ENCODE data around the gene SMPDL3B.

The SMPDL3B gene, protein sequence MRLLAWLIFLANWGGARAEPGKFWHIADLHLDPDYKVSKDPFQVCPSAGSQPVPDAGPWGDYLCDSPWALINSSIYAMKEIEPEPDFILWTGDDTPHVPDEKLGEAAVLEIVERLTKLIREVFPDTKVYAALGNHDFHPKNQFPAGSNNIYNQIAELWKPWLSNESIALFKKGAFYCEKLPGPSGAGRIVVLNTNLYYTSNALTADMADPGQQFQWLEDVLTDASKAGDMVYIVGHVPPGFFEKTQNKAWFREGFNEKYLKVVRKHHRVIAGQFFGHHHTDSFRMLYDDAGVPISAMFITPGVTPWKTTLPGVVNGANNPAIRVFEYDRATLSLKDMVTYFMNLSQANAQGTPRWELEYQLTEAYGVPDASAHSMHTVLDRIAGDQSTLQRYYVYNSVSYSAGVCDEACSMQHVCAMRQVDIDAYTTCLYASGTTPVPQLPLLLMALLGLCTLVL

GRCh38 chr1:27934818-27935549 lies at the start of gene SMPDL3B:
Gene SMPDL3B (plus strand): TSS chr1:27935000. CDS start chr1:27935184, 184 bp downstream.
- no peak for DNase-seq

DNA sequence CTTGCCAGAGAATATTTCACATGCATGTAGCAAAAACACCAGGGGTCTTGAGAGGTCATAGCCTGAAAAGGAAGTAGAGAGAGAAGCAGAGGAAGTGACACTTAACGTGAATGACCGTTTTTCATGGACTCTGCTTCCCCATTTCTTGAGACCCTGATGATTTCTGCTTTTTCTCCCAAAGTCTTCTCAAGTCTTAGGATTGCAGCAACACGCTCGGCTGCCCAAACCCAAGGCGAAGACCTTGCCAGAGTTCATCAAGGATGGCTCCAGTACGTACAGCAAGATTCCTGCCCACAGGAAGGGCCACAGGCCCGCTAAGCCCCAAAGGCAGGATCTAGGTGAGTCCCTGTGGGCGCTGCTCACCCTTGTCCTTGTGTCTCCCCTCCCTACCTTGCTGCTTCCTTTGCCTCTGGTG lies 49.7 kb upstream of the SMPDL3B start:
- no peak for DNase-seq

DNA sequence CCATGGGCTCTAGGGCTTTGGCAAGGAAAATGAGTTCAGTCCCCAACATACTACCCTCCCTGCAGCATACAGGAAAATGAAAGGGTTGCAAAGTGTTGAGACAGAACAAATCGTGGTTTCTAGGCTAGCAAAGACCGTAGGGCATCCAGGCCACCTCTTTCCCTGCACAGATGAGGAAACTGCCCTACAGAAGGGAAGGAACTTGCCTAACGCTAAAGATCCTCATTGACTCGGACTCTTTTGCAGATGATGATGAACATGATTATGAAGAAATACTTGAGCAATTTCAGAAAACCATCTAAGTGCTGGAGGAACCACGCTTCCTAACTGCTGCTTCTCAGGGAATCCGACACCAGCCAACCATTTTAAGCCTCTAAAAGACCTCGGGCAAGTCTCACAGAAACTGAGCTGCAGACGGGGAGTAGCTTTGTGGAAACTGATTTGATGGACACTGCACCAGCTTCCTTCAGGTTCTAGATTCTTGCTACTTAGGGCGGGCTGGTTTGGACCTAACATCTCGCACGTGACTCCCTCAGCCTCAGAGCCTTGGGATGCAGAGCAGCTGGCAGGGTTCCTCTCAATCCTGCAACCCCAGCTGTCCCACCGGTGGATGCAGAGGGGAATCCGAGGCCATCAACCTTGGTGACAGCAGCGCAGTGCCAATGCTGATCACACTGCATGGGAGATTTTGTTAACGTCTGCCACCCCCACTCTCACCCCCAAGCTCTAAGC lies 49.0 kb upstream of the SMPDL3B start:
- no peak for DNase-seq

GRCh38 chr1:27886353-27886679 lies 48.5 kb upstream of the SMPDL3B start:
- DNase-seq: no peak

GRCh38 chr1:27886744-27887143 lies 48.1 kb upstream of the SMPDL3B start:
- DNase-seq: no peak

DNA sequence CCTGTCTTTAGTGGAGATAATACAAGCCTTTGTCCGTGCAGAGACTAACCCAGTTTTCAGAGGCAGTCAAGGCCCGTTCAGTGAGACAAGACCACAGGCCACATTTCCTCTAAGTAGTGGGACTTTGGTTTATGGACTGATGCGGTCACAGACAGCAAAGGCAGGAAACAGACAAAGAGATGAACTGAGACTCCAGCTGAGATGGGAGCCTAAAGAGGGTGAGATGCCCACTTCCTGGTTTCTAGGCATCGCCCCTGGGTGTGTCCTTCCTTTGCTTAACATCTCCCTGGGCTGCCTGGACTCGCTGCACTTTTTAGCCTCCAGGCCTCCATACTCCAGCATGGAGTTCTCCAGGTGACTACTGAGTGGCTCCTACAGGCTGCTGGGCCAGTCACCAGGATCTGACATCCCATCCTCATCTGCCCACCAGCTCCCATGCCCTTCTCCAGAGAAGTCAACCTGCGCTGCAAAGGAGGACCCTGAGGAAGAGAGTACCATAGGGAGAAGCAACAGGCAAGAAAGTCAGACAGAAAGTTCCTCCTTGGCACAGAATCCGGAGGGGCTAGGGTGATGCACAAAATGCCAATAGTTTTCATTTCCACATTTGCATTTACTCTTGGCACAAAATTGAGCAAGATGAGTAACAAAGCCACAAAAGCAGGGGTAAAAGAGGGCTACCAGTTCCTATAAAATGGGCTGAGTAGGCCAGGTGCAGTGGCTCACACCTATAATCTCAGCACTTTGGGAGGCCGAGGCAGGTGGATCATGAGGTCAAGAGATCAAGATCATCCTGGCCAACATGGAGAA lies 47.4 kb upstream of the SMPDL3B start:
- peak in 1 of 2 donors; percentile 35 for DNase-seq

DNA sequence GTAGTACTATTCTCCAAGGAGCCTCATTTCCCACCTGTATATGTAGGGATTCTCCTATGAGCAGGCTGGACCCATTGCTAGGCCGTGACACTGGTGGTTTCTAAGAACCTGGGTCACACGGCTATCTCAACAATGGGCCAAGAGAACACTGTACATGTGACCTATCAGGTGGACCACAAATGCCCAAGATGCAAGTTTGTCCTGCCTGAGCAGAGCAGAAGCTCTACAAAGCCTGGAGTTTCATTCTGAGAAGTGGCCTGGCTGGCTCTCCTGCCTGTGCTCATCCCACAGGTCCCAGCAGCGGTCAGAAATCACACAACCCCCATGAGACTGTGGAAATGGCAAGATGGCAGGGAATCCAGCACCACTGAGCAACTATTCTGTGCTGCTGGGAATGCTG lies 45.3 kb upstream of the SMPDL3B start:
- no peak for DNase-seq

GRCh38 chr1:27891196-27891889 lies 43.5 kb upstream of the SMPDL3B start:
- DNase-seq: peak in 1 of 2 donors; percentile 33

DNA sequence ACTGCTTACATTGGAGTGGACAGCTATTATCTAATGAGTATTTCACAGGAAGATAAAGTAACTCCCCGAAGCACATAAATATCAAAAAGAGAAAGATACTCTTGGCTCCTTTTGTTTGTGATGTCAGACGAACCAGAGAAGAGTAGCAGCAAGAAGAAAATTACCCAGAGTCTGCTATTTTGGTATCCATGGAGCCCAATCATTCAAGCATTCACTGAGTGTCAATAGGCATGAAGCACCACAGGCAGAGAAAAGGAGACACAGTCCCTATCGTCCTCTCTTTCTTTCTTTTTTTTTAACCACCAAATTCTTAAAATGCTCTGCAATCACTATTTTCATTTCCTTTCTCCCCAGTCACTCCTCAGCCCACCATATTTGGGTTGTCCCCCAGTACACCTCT lies 40.3 kb upstream of the SMPDL3B start:
- DNase-seq: no peak

- no peak for DNase-seq
Measured at GRCh38 chr1:27906759-27907158, 28.0 kb upstream of the SMPDL3B start.

GRCh38 chr1:27912429-27912828 lies 22.4 kb upstream of the SMPDL3B start:
- DNase-seq: no peak

DNA sequence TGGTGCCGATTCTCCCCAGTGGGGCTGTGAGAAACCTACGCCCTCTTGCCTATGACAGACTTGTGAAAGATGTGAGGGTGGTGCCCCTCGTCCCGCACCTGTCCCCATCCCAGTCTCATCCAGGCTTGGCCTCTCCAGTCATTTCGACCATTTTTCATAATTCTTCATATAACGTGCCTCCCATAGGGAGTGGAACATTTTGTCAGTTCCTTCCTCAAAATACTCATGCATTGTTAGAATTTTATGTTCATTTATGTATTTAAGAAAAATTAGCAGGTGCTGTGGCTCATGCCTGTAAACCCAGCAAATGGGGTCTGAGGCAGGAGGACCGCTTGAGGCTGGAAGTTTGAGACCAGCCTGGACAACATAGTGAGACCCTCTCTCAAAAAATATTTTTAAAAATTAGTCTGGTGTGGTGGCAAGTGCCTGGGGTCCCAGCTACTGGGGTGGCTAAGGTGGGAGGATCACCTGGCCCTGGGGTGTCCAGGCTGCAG lies 19.7 kb upstream of the SMPDL3B start:
- no peak for DNase-seq

- DNase-seq: no peak
Measured at GRCh38 chr1:27922272-27922671, 12.5 kb upstream of the SMPDL3B start.

DNA sequence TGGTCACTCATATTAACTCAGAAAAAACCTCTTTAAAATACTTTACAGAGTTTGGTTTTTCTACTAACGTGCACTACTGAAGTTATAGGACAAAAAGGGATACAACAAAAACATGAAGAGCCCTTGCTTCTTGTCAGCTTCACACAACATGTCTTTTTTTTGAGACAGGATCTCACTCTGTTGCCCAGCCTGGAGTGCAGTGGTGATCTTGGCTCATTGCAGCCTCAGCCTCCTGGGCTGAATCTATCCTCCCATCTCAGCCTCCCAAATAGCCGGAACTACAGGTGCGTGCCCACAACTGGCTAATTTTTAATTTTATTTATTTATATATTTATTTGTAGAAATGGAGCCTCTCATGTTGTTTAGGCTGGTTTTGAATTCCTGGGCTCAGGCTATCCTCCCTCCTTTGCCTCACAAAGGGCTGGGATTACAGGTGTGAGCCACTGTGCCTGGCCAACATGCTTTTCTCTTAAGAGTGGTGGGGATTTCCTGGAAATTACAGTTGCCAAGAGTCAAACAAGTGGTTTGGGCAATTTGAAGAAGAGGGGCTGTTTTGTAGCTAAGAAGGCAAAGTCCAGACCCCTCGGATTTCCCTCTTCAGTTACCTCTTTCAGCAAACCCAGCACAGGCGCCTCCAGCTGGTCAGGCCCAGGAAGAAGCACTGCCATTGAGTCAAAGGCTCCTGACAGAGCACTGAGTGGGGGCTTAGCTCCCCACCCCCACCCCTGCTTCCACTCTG lies 6.4 kb upstream of the SMPDL3B start:
- no peak for DNase-seq

GRCh38 chr1:27931184-27931583 lies 3.6 kb upstream of the SMPDL3B start:
- no peak for DNase-seq

- DNase-seq: no peak
Measured at GRCh38 chr1:27931759-27932158, 3.0 kb upstream of the SMPDL3B start.

DNA sequence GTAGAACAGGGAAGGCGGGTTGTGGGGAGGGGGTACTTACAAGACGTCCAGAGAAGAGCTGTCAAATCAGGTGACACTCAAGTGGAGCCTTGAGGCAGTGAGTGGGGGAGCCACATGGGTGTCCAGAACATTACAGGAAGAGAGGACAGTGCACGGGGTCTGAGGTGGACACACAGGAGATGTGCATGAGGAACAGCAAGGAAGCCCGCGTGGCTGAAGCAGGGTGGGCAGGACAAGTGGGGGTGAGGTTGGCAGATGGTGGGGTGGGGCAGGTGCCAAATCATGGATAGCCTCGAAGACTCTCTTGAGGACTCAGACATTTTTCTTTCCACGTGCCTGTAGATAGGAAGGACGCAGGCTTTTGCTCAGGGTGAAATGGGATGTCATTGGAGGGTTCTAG lies 921 bp downstream of the SMPDL3B start:
- no peak for DNase-seq

DNA sequence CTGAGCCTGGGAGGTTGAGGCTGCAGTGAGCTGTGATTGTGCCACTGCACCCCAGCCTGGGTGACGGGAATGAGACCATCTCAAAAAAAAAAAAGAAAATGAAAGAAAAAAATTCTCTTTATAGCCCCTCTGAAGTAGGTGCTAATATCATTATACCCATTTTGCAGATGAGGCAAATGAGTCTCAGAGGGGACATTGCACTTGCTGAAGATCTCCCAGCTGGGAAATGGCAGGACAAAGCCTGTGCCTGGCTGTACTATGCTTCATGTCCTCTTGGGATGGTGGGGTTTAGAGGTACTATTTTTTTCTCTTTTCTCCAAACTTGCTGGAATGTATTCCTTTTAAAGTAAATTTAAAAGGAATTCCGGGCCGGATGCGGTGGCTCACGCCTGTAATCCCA lies 1.6 kb downstream of the SMPDL3B start:
- DNase-seq: no peak

DNA sequence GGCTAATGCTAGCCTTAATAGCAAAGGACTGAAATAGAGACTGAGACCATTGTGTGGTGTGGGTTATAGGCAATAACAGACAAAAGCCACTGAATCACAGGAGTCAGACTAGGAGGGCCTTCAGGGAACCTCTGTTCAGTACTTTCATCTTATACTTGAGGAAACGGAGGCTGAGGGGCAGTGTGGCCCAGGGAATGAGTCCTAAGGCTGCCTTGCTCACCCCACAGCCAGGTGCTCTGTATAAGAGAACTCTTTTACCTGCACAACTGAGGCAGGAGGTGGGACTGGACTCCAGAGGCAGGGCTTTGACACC lies 2.7 kb downstream of the SMPDL3B start:
- no peak for DNase-seq

DNA sequence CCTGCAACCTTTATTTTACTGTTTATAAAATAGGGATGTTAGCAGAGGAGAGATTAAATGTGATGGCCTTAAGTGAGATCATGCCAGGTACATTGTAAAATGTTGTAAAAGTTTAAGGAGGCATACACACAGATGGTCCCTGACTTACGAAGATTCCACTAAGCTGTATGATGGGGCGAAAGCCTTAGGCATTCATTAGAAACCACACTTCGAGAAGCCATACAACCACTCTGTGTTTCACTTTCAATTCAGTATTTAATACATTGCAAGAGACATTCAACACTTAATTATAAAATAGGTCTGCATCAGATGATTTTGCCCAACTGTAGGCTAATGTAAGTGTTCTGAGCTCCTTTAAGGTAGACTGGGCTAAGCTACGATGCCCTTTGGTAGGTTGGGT lies 3.7 kb downstream of the SMPDL3B start:
- no peak for DNase-seq

DNA sequence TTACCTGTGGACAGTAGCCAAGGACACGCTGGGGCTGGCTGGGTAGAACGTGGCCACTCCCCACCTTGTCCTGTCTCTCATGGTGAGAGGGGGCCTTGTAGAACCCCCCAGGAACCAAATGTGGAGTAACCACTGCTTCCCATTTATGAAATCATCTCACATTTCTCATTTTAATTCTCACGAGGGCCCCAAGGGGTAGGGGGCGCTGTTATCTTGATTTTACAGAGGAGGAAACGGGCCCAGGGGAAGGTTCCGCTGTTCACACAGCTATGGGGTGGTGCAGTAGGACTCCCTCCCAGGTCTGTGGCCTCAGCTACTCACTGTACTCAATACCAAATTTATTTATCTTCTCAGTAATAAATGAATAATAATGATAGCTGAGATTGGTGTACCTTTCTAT lies 5.5 kb downstream of the SMPDL3B start:
- DNase-seq: peak; percentile 77 to 79

Measured in activated CD4-positive, alpha-beta T cell treated with anti-CD3 and anti-CD28 coated beads for 4 hours (primary cell).